ENCODE measurements around the gene ARF6.

DNA sequence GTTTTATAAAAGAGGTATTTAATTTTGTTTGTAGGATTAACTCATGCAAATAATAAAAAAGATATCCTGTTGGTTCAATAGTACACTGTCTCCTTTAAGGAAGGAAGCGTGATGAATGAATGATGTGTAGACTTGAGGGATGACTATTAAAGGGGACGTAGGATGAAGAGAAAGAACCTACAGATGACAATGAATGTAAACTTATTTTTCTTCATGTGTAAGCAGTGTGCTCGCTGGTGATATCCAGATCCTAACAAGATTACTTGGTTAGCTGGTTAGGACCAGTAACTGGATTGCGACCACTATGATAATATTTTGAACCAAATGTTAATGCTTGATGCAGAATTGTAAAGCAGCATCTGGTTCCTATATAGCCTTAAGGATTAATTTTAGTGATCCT is 2.6 kb downstream of the ARF6 start:
- TF ChIP-seq ZNF274 (IDR thresholded peaks at IDR 0.05; ENCODE audit: low read depth, low read length), result no peak
- no peak for TF ChIP-seq YY1 (IDR thresholded peaks at IDR 0.05; ENCODE audit: insufficient read depth, insufficient read length)
- TF ChIP-seq SUZ12 (IDR thresholded peaks at IDR 0.05; ENCODE audit: extremely low read depth, insufficient read depth, insufficient read length), result no peak

All from NT2/D1 (cell line).